ENCODE data around the gene KRTAP12-3. TPM values are rescaled to one million over a fixed set of nuclear protein-coding genes. Genes with fewer than 3 reads are reported as not detected.

KRTAP12-3 gene
- total and polyA plus RNA-seq, 10 of the 15 experiments (the other 5 are each of a cell fraction or from before 2014, with no cell fraction given): not detected

GRCh38 chr21:44681152-44681551, 23.4 kb downstream of the KRTAP12-3 start:
- ChIA-PET POLR2A (no interaction called here), RAD21 (ENCODE audit: unreplicated experiment) (no interaction called here), SMC1A (ENCODE audit: uncharacterized antibody, unreplicated experiment) (no interaction called here), CTCF (no interaction called here)
- no peak overlapping the region for H3K4me3 ChIP-seq
- no peak overlapping the region for H3K4me2 ChIP-seq (ENCODE audit: control insufficient read depth, insufficient read depth)
- no peak for FAIRE-seq
- H3K4me1 ChIP-seq (ENCODE audit: control insufficient read depth, insufficient read depth, low read length): no peaks in the 10 kb centered on the region
- no peak overlapping the region for H3K9ac ChIP-seq (ENCODE audit: control insufficient read depth, insufficient read depth, low read length)
- in situ Hi-C loops (cut with MboI) (no loop called here), intact Hi-C loops (cut with micrococcal nuclease; ENCODE audit: unreplicated experiment) (no loop called here)
- no peak overlapping the region for H3K27ac ChIP-seq (ENCODE audit: control insufficient read depth, insufficient read depth)
- no peak overlapping the region for H2AFZ ChIP-seq (ENCODE audit: control insufficient read depth, low read depth, low read length)
- no peak for TF ChIP-seq RELA (IDR thresholded peaks at IDR 0.05; ENCODE audit: borderline replicate concordance, partially characterized antibody)
- TF ChIP-seq FOS (IDR thresholded peaks at IDR 0.05; ENCODE audit: borderline replicate concordance, extremely low read depth, insufficient read length): no peak
- no peak for TF ChIP-seq YBX1 (IDR thresholded peaks at IDR 0.05)
- TF ChIP-seq PAX5 (IDR thresholded peaks at IDR 0.05; ENCODE audit: borderline replicate concordance, low read depth, low read length): no peak
- no peak for TF ChIP-seq BACH1 (IDR thresholded peaks at IDR 0.05; ENCODE audit: borderline replicate concordance)
- TF ChIP-seq USF1 (IDR thresholded peaks at IDR 0.05; ENCODE audit: borderline replicate concordance, extremely low read length, insufficient read depth, low read depth, low read length): no peak
- no peak for TF ChIP-seq TAF1 (IDR thresholded peaks at IDR 0.05; ENCODE audit: borderline replicate concordance, low read depth, low read length)
- TF ChIP-seq NFXL1 (IDR thresholded peaks at IDR 0.05; ENCODE audit: borderline replicate concordance): no peak
- no peak for TF ChIP-seq ATF3 (IDR thresholded peaks at IDR 0.05; ENCODE audit: borderline replicate concordance, extremely low read depth, low read depth, low read length)
- no peak for TF ChIP-seq IKZF2 (IDR thresholded peaks at IDR 0.05)
- no peak for TF ChIP-seq TBL1XR1 (IDR thresholded peaks at IDR 0.05; ENCODE audit: low read depth, low read length)
- no peaks in the 10 kb centered on the region for H3K79me2 ChIP-seq (ENCODE audit: control insufficient read depth, insufficient read depth, low read length)
- H3K36me3 ChIP-seq (ENCODE audit: control insufficient read depth in 2 of 2, insufficient read depth in 2 of 2, low read length in 1 of 2): no peaks in the 10 kb centered on the region
- no peak for ATAC-seq
- no peaks in the 10 kb centered on the region for H3K9me3 ChIP-seq (replicated peaks; ENCODE audit: control insufficient read depth, insufficient read depth, low read length)
- no peak for DNase-seq (ENCODE audit: low read depth, low spot score)
- H4K20me1 ChIP-seq (ENCODE audit: control insufficient read depth, insufficient read depth): no peaks in the 10 kb centered on the region
- H3K27me3 ChIP-seq (replicated peaks in 1 of 2; ENCODE audit: control insufficient read depth in 2 of 2, insufficient read depth in 2 of 2, low read length in 1 of 2): peaks cover 0 to 1% of the 10 kb centered on the region in 2 experiments; a peak in 2 of 4 replicates
- no TSS peak for BruUV-seq (replicated peaks)
- WGBS (ENCODE audit: insufficient coverage, insufficient replicate concordance, low lambda C conversion rate, missing lambda C conversion rate): 35% methylated on average over 11 of the region's 11 CpGs
